NCI-H2171 (cell line): ENCODE results near the gene POLDIP3.
A peak's percentile ranks its signal among the peaks of the same experiment; 100 is the strongest.

ENCODE experiments used
- DNase-seq: peaks from one replicate; lab custom pipeline; 2025; lab: John Stamatoyannopoulos, UW

Gene POLDIP3

DNA sequence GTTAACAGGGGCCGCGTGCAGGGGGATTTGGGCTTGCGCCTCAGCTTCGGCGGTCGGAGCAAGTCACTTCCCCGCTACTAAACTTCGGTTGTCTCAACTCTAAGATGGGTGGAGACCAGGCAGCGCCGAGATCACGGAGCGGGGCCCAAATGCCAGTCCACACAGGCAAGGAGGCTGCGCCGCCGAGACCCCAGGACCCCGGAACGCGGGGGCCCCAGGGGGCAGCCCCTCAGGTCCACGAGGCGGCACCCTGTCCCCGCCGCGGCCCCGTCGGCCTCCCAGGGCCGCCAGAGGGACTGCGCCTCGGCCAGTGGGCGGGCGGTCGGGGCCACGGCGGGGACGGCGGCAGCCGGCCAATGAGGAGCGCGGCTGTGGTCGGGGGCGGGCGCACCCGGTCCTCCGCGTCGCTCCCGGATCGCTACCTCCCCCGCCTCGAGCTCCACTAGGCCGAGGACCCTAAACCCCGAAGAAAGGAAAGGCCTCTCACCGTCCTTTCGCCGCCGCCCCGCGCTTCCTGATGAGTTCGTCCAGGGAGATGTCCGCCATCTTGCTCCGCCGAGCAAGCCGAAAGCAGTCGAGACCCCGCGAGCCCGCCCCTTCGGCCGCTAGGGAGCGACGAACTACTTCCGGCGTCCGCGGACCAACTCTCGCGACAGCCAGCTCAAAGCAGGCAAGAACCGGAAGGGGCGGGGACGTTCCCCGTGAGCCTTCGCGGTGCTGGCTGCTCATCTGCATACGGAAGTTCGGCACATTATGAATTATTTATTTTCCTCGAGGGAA lies at the start of gene POLDIP3:
Gene POLDIP3, minus strand, starts transcription at position 572 of the 780 bp plus-strand sequence. Its CDS starts 26 bp downstream, at position 546.
- DNase-seq: peak; percentile 99

DNA sequence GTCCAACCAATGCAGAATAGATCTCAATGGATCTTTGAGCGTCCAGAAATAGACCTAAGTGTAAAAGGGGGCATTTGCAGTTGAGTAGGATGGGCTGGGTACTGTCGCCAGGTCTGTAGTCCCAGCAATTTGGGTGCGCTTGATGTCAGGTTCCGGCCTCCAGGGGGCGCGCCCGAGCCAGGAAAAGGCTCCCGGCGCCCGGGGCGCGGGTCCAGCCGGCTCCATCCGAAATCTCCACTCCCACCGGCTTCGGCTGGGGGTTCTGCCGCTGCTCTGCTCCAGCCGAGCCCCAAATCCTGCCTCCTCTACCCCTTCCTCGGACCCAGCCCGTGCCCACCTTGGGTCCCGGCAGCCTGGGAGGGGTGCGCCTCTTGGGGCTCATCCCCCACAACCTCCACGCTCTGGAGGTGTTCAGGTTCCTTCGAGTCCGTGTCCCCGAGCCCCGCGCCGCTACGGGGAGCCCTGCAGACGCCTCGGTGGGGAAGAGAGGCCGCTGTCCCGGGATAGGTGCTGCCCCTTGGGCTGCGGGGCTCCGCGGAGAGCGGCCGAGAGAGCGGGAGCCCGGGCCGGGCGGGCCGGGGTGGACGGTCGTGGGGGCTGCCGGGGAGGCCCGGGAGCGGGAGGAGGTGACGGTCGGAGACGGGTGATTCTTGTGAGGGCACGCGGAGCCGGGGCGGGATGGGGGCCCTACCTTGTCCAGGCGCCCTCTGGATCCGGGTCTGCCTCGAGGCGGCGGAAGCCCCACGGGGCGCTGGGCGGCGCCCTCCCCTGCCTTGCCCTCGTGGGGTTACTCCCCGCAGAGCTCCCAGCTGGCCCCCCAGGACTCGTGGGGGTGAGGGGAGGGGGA lies 47.5 kb upstream of the POLDIP3 start:
- peak; percentile 51 for DNase-seq

DNA sequence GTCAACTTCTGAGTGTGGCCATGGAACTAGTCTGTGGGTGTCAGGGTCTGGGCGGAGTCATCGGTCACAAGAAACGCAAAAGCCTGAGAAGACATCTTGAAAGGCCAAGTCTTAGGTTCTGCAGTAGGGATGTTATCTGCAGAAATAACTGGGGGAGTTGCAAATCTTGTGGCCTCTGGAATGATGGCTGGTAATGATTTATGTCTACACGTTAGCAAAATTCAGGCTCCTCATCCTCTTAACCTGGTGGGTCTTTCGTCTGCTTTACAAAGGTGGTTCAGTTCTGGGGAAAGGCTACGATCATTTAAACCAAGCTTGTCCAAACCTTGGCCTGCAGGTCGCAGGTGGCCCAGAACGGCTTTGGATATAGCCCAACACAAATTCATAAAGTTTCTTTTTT lies 41.9 kb upstream of the POLDIP3 start:
- no peak for DNase-seq

- peak; percentile 94 for DNase-seq
Observed at GRCh38 chr22:42655693-42656092, 41.0 kb upstream of the POLDIP3 start.

GRCh38 chr22:42654436-42655073 lies 39.9 kb upstream of the POLDIP3 start:
- no peak for DNase-seq

- DNase-seq: no peak
Observed at GRCh38 chr22:42653999-42654398, 39.3 kb upstream of the POLDIP3 start.

GRCh38 chr22:42651134-42651533 lies 36.5 kb upstream of the POLDIP3 start:
- DNase-seq: no peak

DNA sequence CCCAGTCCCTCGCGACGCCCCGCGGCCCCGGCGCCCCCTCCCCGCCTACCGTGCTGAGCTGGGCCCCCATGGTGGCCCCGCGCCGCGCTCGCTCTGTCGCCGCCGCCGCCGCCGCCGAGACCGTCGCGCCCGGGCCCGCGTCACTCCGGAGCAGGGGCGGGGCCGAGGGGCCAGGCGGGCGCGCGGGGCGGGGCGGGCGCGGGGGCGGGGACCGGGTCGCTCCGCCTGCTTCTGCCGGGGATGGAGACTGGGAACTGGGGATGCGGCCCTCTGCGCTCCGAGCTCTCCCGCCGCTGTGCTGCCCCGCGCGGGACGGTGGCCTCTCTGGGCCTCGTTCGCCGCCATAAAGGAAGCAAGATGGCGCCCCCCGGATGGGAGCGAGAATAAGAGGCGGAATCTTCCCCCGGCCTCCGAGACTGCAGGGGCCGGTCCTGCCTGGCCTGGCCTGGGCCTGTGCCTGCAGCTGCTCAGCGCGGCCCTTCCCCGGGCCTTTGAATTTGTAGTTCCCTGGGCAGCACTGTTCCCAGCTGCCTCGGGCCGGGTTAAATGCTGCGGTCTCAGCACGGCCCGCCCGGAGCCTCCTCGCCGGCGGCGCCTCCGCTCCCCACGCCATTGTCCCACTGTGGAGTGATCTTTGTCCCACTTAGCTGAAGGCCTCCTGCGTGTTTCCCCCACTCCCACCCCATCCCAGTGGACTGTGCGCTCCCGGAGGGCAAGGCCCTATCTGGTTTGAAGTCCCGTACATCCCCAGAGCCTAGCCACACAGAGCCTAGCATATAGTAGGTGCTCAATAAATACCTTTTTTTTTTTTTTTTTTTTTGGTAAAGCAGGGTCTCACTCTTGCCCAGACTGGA lies 34.8 kb upstream of the POLDIP3 start, which contains the start of gene CYB5R3:
Gene CYB5R3, minus strand, starts transcription at position 147 of the 854 bp plus-strand sequence. Its CDS starts 77 bp downstream, at position 70.
- peak; percentile 93 for DNase-seq

DNA sequence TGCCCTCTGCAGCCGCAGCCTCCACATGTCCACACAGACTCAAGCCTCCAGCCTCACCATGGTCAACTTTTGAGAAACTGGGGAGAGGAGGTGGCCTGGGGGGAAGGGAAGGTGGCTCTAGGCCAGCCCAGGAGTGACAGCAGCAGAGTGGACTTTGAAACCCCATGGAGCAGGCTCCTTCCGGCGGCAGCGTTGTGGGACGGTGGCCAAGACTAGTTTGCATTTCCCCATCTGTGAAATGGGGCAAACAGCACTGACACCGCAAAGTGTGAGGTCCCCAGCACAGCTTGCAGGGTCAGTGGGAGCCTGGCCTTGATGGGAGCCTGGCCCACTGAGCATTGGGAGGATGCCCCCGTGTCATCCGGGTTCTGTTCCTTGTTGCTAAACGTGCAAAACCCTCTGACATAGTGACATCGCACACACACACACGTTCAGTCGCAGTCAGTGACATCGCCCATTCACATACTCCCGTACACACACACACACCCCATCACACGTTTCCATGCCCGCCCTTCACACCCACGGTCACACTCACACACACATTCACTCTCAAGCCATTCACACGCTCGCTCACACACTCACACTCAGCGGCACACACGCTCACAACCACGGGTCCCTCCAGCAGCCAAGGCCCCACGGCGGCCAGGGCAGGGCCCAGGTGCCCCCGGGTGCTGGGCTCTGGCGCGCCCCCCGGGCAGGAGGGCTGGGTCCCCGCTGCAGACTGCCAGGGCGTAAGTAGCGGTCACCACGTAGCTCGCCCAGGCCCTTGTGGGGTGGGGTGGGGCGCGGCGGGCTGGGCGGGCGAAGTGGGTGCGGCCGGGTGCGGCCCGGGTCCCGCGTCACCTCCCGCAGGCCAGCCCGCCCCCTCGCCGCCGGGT lies 33.9 kb upstream of the POLDIP3 start:
- DNase-seq: no peak

DNA sequence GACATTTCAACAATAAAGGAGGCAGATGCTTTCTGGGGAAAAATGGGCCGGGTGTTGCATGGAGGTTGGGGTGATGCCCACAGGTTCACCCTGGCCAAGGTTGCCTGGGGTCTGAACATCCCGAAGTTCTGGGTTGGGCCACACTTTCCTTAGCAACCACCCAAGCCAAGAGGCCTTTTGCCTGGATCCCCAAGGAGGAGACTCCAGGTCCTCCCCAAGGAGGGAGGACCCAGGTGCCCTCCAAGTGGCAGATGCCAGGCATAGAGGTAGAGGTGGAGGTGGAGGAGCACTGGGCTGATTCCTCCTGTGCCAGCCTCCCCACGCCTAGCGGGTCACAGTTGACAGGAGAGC lies 33.3 kb upstream of the POLDIP3 start:
- DNase-seq: no peak

DNA sequence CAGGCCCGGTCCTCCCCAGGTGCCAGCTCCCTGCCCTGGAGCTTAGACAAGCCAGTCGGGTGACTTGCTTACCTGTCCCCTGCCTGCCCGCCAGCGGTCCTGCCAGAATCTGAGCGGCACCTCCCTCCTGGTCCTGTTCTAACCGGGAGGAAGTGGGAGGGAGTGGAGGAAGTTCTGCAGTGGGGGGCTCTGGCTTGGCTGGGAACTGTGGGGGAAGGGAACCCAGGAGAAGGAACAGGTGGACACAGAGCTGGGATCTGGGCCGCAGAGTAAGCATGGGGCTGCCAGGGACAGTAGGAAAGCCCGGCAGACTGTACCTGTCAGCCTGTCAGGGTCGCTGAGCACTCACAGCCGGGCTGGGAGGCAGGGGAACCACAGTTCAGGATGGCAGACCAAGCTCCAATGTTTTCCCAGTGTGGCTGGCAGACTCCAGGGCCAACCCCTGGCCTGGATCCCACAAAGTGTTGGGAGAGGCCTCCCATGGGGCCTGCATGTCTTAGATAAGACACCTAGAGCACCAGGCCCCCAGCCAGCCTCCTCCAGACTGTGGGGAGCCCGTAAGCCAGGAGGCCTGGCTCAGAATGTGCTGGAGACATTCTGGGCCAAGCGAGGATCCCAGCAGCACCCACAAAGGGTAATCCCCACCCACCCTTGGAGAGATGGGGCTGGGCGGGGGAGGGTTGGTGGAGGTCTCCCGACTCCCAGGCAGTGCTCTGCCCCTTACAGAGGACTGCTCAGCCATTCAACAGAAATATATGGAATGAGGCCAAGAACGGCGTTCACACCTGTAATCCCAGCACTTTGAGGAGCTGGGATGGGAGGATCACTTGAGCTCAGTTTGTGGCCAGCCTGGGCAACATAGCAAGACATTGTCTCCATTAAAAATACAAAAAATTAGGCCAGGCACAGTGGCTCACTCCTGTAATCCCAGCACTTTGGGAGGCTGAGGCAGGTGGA lies 32.2 kb upstream of the POLDIP3 start:
- no peak for DNase-seq

DNA sequence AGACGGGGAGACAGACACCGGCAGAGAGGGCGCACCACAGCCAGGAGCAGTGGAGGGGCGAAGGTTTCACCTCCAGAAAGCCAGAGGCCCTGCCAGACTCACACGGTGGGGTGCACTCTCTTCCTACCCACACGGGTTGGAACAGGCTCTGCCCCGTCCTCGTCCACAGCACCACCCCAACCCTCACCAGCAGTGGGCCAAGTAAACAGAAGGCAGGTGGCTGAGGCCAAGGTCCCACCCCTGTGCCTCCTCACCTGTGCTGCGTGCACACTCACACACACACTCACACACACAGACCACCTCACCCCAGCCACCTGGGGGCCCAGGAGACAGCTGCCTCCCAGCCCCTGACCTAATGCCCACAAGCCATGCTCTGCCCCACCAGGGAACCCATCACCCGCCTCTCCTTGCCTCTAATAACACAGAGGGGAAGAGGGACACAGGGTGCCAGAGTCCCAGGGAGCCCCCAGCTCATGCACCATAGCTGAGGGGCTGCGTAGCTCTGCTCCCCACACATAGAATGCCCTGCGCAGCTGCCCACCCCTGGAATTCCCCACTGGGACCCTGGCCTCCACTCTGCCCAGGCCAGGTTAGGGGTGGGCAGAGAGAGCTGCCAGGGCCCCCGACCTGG lies 31.4 kb upstream of the POLDIP3 start:
- DNase-seq: no peak

- no peak for DNase-seq
Observed at GRCh38 chr22:42645341-42645937, 30.8 kb upstream of the POLDIP3 start.

DNA sequence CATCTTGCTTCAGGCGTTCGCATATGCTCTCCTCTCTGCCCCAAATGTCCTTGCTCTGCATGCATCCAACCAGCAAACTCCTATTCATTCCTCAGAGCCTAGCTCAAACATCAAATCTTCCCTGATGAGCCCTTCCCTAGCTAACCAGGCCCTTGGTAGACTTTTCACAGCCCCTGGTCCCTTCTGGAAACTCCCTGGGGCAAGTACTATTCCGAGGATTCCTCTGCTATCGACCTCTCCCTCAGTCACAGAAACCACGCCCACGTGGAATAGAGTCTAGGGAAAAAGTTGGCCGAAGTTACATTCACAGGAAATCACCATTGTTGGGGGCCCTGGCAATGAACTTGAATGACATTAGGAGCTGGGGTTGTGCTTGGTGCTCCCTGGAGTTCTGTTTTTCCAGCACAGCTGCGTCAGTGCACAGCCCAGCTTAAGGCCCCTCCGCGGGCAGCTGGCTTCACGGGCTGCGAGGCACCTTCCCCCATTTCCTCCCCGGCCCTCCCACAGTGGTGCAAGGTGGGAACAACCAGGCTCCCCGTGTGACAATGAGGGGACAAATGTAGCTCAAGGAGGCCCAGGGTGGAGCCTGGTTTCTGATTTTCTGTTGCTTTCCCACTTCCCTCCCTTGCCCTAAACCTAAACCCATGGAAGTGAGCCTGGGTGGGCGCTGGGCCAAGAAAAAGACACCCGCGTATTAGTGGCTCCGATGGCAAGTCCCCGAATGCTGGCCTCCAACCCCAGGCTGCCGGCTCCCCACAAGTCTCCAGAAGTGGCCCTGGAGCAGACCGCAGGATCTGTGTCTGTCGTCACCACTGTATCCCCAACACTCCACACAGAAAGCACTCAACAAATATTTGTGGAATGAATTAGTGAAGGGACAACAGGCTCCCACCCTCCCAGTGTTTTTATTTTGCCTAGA lies 30.0 kb upstream of the POLDIP3 start:
- DNase-seq: no peak

- DNase-seq: no peak
Observed at GRCh38 chr22:42643634-42644421, 29.1 kb upstream of the POLDIP3 start.

DNA sequence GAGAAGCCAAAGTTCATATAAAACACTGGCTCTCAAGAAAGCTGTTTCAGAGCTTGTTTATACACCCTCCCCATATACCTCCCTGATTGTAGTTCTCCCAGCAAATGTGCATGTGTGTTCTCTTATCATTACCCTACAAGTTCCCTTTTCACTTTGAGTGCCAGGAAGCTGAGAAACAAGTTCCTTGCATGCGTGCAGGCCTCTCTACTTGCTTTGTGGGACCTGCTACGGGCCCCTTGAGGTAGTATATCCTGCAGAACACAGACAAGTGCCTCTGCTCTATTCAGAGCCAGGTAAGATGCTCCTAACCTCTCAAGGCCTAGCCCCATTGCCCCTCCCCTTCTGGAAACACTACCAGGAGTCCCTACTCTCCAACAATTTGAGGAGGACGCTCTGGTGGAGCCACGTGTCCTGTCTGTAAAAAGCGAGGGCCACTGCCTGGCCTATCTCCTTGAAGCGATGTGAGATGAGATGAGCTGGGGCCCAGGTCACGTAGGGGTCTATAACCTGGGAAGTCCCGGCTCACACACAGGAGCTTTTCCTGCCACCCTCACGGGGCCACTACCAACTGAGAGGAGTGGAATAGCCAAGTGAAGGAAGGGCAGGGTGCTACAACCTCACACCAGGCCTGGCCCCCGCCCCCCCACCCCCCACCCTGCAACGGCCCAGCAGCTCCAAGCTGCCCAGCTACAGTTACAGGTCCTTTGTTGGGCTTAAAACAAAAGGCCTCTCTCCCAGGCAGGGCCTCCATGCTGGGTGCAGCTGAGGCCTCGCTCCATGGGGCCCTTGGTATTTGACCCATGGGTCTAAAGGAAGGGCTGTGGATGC lies 28.3 kb upstream of the POLDIP3 start:
- no peak for DNase-seq
